ENCODE data around the gene TKT. TPM values are rescaled to one million over a fixed set of nuclear protein-coding genes. Genes with fewer than 3 reads are reported as not detected.

The TKT gene
- polyA plus RNA-seq, 2 donors: 264 to 374 TPM

DNA sequence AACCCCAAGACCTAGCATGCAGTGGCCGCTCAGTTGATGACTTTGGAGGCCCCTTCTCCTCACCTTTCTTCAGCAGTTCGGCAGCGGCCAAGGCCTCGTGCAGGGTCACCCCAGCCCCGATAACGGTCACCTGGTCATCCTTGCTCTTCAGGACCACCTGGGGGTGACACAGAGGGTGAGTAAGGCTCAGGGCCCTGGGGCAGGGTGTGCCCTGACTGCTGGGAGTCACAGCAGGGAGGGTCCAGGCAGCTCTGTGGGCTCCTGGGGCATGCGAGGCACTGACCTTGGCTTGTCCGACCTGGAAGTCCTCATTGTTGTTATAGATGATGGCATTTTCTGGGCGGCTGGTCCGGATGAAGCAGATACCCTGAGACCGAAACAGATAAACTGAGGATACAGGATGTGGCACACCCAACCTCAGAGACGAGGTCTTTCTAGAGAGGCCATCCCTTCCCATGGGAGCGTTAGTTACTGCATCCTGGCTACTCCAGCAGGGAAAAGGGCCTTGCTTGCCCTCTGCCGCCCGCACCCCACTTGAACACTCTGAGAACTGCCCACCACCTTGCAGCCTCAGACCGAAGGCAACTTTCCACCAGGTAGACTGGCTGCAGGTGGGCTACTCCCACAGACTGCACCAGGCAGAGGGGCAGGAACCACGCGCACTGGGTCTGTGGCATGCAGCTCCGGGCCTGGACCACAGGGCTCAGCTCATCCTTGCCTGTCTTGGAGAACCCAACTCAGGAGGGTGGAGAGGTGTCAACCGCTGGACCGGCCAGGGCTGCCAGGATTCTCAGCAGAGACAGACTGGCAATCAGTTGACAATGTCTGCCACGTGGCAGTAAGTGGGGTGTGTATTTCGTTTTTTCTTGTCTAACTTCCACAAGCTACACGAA lies 27.6 kb downstream of the TKT start:
- H3K4me3 ChIP-seq (ENCODE audit: low read depth in 1 of 2, low read length in 2 of 2): no peak overlapping the region
- peaks cover 41 to 94% of the 10 kb centered on the region in 2 donors for H3K36me3 ChIP-seq (ENCODE audit: control insufficient read depth in 2 of 2, insufficient read depth in 2 of 2, low read length in 1 of 2)
- H3K27ac ChIP-seq (ENCODE audit: low read depth in 2 of 2, low read length in 1 of 2): no peak overlapping the region
- WGBS, 2 donors: 86 to 87% methylated on average over 24 of the region's 24 CpGs
- no peaks in the 10 kb centered on the region for H3K4me1 ChIP-seq (ENCODE audit: control insufficient read depth in 2 of 2, insufficient read depth in 2 of 2, low read length in 1 of 2)
- H3K27me3 ChIP-seq (ENCODE audit: control insufficient read depth in 1 of 2, insufficient read depth in 2 of 2, low read length in 2 of 2): no peaks in the 10 kb centered on the region
- H3K9me3 ChIP-seq (ENCODE audit: control insufficient read depth in 2 of 2, insufficient read depth in 1 of 2, low read depth in 1 of 2, low read length in 1 of 2): no peaks in the 10 kb centered on the region

DNA sequence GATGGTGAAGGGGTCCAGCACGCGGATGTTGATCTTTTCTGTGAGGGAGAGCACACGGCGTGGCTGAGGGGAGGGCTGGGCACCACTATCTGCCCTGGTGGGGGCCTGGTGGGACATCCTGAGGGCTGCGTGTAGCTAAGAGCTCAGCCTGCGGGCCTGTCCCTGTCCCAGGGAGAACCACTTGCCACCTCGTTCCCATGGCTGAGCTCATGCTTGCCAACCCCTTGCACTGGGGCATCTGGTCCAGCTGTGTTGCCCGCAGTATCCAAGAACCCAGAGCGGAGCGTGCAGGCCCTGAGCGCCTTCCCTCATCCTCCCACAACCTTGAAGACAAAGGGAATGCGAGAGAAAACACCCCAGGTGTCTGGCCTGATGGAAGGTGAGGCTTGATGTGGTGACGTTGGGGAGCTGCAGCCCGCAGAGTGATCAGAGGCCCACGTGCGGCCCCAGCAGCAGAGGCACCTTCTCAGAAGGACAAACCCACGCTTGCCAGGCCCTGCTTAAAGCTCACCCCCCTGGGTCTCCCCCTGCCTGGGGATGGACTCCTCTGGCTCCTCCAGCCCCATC lies 28.9 kb downstream of the TKT start:
- Histone ChIP-seq H3K4me3 (ENCODE audit: low read depth in 1 of 2, low read length in 2 of 2) (no peak overlapping the region), H3K9me3 (ENCODE audit: control insufficient read depth in 2 of 2, insufficient read depth in 1 of 2, low read depth in 1 of 2, low read length in 1 of 2) (no peaks in the 10 kb centered on the region), H3K27me3 (ENCODE audit: control insufficient read depth in 1 of 2, insufficient read depth in 2 of 2, low read length in 2 of 2) (no peaks in the 10 kb centered on the region), H3K36me3 (ENCODE audit: control insufficient read depth in 2 of 2, insufficient read depth in 2 of 2, low read length in 1 of 2) (peaks cover 36 to 85% of the 10 kb centered on the region in 2 donors), H3K4me1 (ENCODE audit: control insufficient read depth in 2 of 2, insufficient read depth in 2 of 2, low read length in 1 of 2) (no peaks in the 10 kb centered on the region), H3K27ac (ENCODE audit: low read depth in 2 of 2, low read length in 1 of 2) (no peak overlapping the region)
- WGBS, 2 donors: 91 to 93% methylated on average over 17 of the region's 17 CpGs

DNA sequence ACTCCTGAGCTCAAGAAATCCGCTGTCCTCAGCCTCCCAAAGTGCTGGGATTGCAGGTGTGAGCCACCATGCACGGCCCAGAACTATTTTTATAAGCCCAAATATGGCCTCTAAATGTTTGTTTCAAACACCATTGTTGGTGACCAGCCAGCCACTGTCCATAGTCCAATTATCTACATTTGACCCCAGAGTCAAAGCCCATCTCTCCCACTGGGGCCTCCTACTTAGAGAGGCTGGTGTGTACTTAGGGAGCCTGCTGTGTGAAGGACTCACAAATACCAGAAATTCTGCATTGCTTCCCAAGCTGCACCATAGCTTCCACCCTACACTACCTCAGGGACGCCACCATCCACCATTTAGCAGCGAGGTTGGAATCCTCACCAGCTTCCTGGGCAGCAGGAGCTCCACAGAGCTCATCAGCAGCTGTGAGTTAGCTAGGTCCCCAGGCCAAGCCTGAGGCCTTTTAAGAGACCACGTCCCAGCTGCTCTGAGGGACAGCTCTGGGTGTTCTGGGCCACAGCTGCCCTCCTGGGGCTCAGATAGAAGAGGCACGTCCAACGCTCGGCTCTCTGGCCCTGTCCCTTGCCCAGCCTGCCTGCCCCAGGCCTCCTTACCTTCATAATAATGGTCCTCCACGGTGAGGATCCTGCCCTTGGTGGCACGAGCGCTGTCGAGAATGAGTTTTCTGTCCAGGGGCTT lies 29.5 kb downstream of the TKT start:
- no peaks in the 10 kb centered on the region for H3K27me3 ChIP-seq (ENCODE audit: control insufficient read depth in 1 of 2, insufficient read depth in 2 of 2, low read length in 2 of 2)
- no peak overlapping the region for H3K4me3 ChIP-seq (ENCODE audit: low read depth in 1 of 2, low read length in 2 of 2)
- no peak overlapping the region for H3K27ac ChIP-seq (ENCODE audit: low read depth in 2 of 2, low read length in 1 of 2)
- H3K36me3 ChIP-seq (ENCODE audit: control insufficient read depth in 2 of 2, insufficient read depth in 2 of 2, low read length in 1 of 2): peaks cover 36 to 79% of the 10 kb centered on the region in 2 donors
- H3K4me1 ChIP-seq (ENCODE audit: control insufficient read depth in 2 of 2, insufficient read depth in 2 of 2, low read length in 1 of 2): no peaks in the 10 kb centered on the region
- WGBS, 2 donors: 90 to 92% methylated on average over 12 of the region's 12 CpGs
- no peaks in the 10 kb centered on the region for H3K9me3 ChIP-seq (ENCODE audit: control insufficient read depth in 2 of 2, insufficient read depth in 1 of 2, low read depth in 1 of 2, low read length in 1 of 2)

DNA sequence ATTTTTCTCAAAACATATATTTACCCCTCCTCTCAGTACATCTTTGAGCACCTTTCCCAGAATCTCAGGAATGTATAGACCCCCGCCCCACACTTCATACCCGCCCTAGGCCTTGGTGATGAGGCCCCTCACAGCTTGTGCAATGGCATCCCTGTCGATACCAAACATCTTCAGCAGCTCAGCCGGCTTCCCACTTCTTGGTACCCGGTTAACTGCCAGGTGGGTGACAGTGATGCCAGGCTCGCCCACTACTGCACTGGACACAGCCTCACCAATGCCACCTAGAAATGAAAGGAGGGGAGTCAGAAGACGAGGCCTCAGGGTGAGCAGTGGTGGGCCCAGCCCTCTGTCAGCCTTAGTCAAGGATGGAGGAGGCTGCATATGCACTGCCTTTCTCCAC lies 30.2 kb downstream of the TKT start:
- Histone ChIP-seq H3K9me3 (ENCODE audit: control insufficient read depth in 2 of 2, insufficient read depth in 1 of 2, low read depth in 1 of 2, low read length in 1 of 2) (no peaks in the 10 kb centered on the region), H3K4me3 (ENCODE audit: low read depth in 1 of 2, low read length in 2 of 2) (no peak overlapping the region), H3K27me3 (ENCODE audit: control insufficient read depth in 1 of 2, insufficient read depth in 2 of 2, low read length in 2 of 2) (no peaks in the 10 kb centered on the region), H3K27ac (ENCODE audit: low read depth in 2 of 2, low read length in 1 of 2) (no peak overlapping the region), H3K4me1 (ENCODE audit: control insufficient read depth in 2 of 2, insufficient read depth in 2 of 2, low read length in 1 of 2) (no peaks in the 10 kb centered on the region), H3K36me3 (ENCODE audit: control insufficient read depth in 2 of 2, insufficient read depth in 2 of 2, low read length in 1 of 2) (peaks cover 36 to 72% of the 10 kb centered on the region in 2 donors)
- 85 to 91% methylated on average over 7 of the region's 7 CpGs for WGBS, 2 donors

DNA sequence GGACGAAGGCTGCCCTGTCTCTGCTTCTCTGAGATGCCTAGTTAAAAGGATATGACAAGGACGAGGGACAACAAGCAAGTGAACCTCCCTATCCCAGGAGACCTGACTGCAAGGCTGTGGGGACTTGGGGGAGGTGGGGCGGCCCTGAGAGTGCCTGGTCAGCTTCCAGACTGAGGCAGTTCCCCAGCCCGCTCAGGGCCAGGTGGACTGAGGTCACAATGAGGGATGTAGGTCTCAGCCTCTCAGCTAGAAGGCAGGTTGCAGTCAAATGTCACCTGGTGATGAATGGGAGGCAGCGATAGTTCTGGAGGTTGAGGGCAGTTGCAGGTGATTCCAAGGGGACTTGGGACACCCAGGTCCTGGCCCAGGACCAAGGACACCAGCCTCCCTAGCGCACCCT lies 30.6 kb downstream of the TKT start:
- Histone ChIP-seq H3K36me3 (ENCODE audit: control insufficient read depth in 2 of 2, insufficient read depth in 2 of 2, low read length in 1 of 2) (peaks cover 36 to 68% of the 10 kb centered on the region in 2 donors), H3K27me3 (ENCODE audit: control insufficient read depth in 1 of 2, insufficient read depth in 2 of 2, low read length in 2 of 2) (no peaks in the 10 kb centered on the region), H3K4me1 (ENCODE audit: control insufficient read depth in 2 of 2, insufficient read depth in 2 of 2, low read length in 1 of 2) (no peaks in the 10 kb centered on the region), H3K27ac (ENCODE audit: low read depth in 2 of 2, low read length in 1 of 2) (no peak overlapping the region), H3K4me3 (ENCODE audit: low read depth in 1 of 2, low read length in 2 of 2) (no peak overlapping the region), H3K9me3 (ENCODE audit: control insufficient read depth in 2 of 2, insufficient read depth in 1 of 2, low read depth in 1 of 2, low read length in 1 of 2) (no peaks in the 10 kb centered on the region)
- WGBS, 2 donors: 89 to 91% methylated on average over 6 of the region's 6 CpGs

DNA sequence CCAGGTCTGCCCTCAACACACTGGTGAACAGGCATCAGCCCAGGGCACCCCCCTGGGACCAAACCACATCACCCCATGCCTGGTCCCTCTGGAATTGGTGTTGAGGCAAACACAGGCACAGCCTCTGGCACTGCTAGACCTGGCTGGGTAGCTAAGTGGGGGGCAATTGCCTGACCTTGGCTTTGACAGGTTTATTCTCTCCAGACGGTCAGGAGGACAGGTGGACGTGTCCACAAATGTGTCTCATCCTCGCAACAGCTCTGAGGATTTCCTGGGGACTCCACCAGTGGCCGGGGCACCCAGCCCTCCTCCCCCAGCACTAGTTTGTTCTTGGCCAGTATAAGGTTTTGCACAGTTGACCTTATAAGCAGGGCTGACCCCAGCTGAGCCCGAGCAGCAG lies 31.3 kb downstream of the TKT start:
- WGBS, 2 donors: 83 to 87% methylated on average over 5 of the region's 5 CpGs
- peaks cover 30 to 62% of the 10 kb centered on the region in 2 donors for H3K36me3 ChIP-seq (ENCODE audit: control insufficient read depth in 2 of 2, insufficient read depth in 2 of 2, low read length in 1 of 2)
- H3K9me3 ChIP-seq (ENCODE audit: control insufficient read depth in 2 of 2, insufficient read depth in 1 of 2, low read depth in 1 of 2, low read length in 1 of 2): no peaks in the 10 kb centered on the region
- H3K4me1 ChIP-seq (ENCODE audit: control insufficient read depth in 2 of 2, insufficient read depth in 2 of 2, low read length in 1 of 2): no peaks in the 10 kb centered on the region
- no peaks in the 10 kb centered on the region for H3K27me3 ChIP-seq (ENCODE audit: control insufficient read depth in 1 of 2, insufficient read depth in 2 of 2, low read length in 2 of 2)
- no peak overlapping the region for H3K27ac ChIP-seq (ENCODE audit: low read depth in 2 of 2, low read length in 1 of 2)
- H3K4me3 ChIP-seq (ENCODE audit: low read depth in 1 of 2, low read length in 2 of 2): no peak overlapping the region

DNA sequence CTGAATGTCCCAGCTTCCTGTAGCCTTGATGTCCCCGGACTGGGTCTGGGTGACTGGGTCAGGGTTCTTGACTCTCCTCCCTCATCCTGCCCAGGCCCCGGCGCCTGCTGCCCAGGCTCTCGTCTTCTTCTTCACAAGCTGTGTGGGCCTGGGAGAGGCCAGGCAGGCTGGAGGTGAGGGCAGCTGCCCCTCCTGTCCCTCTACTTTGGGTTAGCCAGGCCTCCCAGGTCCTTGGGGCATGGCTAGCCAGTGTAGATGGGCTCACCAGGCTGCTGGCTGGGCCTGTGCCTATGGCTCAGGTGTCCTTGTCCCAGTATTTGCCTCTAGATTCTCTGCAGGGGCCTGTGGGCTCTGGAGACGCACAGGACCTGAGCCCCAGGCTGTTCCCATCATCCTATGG lies 31.8 kb downstream of the TKT start:
- WGBS, 2 donors: 85 to 90% methylated on average over 5 of the region's 5 CpGs
- Histone ChIP-seq H3K27ac (ENCODE audit: low read depth in 2 of 2, low read length in 1 of 2) (no peak overlapping the region), H3K9me3 (ENCODE audit: control insufficient read depth in 2 of 2, insufficient read depth in 1 of 2, low read depth in 1 of 2, low read length in 1 of 2) (no peaks in the 10 kb centered on the region), H3K36me3 (ENCODE audit: control insufficient read depth in 2 of 2, insufficient read depth in 2 of 2, low read length in 1 of 2) (peaks cover 25 to 58% of the 10 kb centered on the region in 2 donors), H3K27me3 (ENCODE audit: control insufficient read depth in 1 of 2, insufficient read depth in 2 of 2, low read length in 2 of 2) (no peaks in the 10 kb centered on the region), H3K4me1 (ENCODE audit: control insufficient read depth in 2 of 2, insufficient read depth in 2 of 2, low read length in 1 of 2) (no peaks in the 10 kb centered on the region), H3K4me3 (ENCODE audit: low read depth in 1 of 2, low read length in 2 of 2) (no peak overlapping the region)

DNA sequence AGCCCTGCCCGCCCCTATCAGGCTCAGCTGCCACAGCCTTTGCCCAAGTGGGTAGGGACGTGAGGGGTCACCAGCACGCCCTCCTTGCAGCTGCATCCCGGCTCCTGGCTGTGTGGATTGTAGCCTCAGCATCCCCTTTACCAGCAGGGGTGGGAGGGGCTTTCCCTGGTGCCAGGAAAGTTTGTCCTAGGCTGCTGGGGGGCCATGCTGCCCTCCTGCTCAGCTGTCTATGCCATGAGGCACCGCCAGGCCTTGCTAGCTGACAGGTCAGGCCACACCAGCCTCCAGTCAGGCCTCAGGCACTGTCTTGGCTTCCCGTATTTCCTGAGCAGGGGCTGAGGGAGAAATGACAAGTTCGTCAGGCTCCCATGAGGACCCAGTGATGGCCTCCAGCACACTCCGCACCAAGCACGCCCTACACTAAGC lies 32.3 kb downstream of the TKT start:
- Histone ChIP-seq H3K36me3 (ENCODE audit: control insufficient read depth in 2 of 2, insufficient read depth in 2 of 2, low read length in 1 of 2) (peaks cover 22 to 54% of the 10 kb centered on the region in 2 donors), H3K27me3 (ENCODE audit: control insufficient read depth in 1 of 2, insufficient read depth in 2 of 2, low read length in 2 of 2) (no peaks in the 10 kb centered on the region), H3K4me3 (ENCODE audit: low read depth in 1 of 2, low read length in 2 of 2) (no peak overlapping the region), H3K4me1 (ENCODE audit: control insufficient read depth in 2 of 2, insufficient read depth in 2 of 2, low read length in 1 of 2) (no peaks in the 10 kb centered on the region), H3K27ac (ENCODE audit: low read depth in 2 of 2, low read length in 1 of 2) (no peak overlapping the region), H3K9me3 (ENCODE audit: control insufficient read depth in 2 of 2, insufficient read depth in 1 of 2, low read depth in 1 of 2, low read length in 1 of 2) (no peaks in the 10 kb centered on the region)
- WGBS, 2 donors: 85 to 87% methylated on average over 9 of the region's 9 CpGs

DNA sequence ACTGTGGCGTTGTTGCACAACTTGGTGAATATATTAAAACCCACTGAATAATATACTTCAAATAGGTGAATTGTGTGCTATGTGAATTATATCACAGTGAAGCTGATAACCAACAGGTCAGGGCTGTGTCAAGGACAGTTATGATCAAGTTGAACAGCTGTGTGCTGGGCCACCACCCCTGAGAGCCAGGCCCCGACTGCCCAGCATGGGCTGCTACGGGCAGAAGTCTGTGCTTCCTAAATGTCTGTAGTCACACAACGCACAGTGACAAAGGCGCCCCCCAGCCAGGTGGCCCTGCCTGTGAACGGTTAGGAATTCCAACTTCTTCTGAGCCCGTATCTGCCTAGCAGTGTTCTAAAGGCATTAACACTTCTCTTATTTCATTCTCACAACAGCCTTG lies 32.8 kb downstream of the TKT start:
- Histone ChIP-seq H3K27me3 (ENCODE audit: control insufficient read depth in 1 of 2, insufficient read depth in 2 of 2, low read length in 2 of 2) (no peaks in the 10 kb centered on the region), H3K36me3 (ENCODE audit: control insufficient read depth in 2 of 2, insufficient read depth in 2 of 2, low read length in 1 of 2) (peaks cover 20 to 49% of the 10 kb centered on the region in 2 donors), H3K27ac (ENCODE audit: low read depth in 2 of 2, low read length in 1 of 2) (no peak overlapping the region), H3K4me1 (ENCODE audit: control insufficient read depth in 2 of 2, insufficient read depth in 2 of 2, low read length in 1 of 2) (no peaks in the 10 kb centered on the region), H3K4me3 (ENCODE audit: low read depth in 1 of 2, low read length in 2 of 2) (no peak overlapping the region), H3K9me3 (ENCODE audit: control insufficient read depth in 2 of 2, insufficient read depth in 1 of 2, low read depth in 1 of 2, low read length in 1 of 2) (no peaks in the 10 kb centered on the region)
- WGBS, 2 donors: 69 to 84% methylated on average over 7 of the region's 7 CpGs

Measured in esophagus (tissue), 2 donors.